ENCODE measurements around the gene REC8.

- no peak for TF ChIP-seq CTCF (IDR thresholded peaks at IDR 0.05 in 2 of 3, conservative IDR thresholded peaks at IDR 0.05 in 1 of 3; ENCODE audit: control insufficient read depth in 2 of 3, extremely low read depth in 1 of 3, insufficient read depth in 1 of 3, low read depth in 3 of 3, low read length in 3 of 3)
- TF ChIP-seq EZH2 (IDR thresholded peaks at IDR 0.05; ENCODE audit: borderline replicate concordance, control insufficient read depth, low read depth, low read length), result no peak
- no peak for TF ChIP-seq MYB (IDR thresholded peaks at IDR 0.05; ENCODE audit: borderline replicate concordance, low read depth, low read length)
- TF ChIP-seq POLR2AphosphoS5 (IDR thresholded peaks at IDR 0.05; ENCODE audit: low read length), result peak; percentile 32; the same call in 1 of the 2 replicates
- no peak for TF ChIP-seq NFYB (IDR thresholded peaks at IDR 0.05; ENCODE audit: insufficient read depth, low read depth, low read length)
- TF ChIP-seq CEBPB (IDR thresholded peaks at IDR 0.05; ENCODE audit: borderline replicate concordance in 1 of 2, low read depth in 2 of 2, low read length in 2 of 2), result no peak
- TF ChIP-seq POLR2A (IDR thresholded peaks at IDR 0.05; ENCODE audit: low read depth, low read length), result no peak
- TF ChIP-seq SKIL (IDR thresholded peaks at IDR 0.05; ENCODE audit: low read depth, poor library complexity, severe bottlenecking), result no peak
- no peak for TF ChIP-seq RAD21 (IDR thresholded peaks at IDR 0.05; ENCODE audit: insufficient read depth, low read depth, low read length)
- no peak for TF ChIP-seq SPI1 (IDR thresholded peaks at IDR 0.05; ENCODE audit: borderline replicate concordance, insufficient read depth, low read depth, low read length)
- TF ChIP-seq REST (IDR thresholded peaks at IDR 0.05; ENCODE audit: low read depth, low read length), result no peak
- TF ChIP-seq SMAD1 (IDR thresholded peaks at IDR 0.05; ENCODE audit: low read depth, partially characterized antibody), result no peak
- TF ChIP-seq RELA (IDR thresholded peaks at IDR 0.05; ENCODE audit: borderline replicate concordance, partially characterized antibody), result no peak
- TF ChIP-seq RFX5 (IDR thresholded peaks at IDR 0.05; ENCODE audit: low read depth, low read length), result no peak
Observed at GRCh38 chr14:24149302-24149969, 22.4 kb upstream of the REC8 start.
